SH-SY5Y (cell line): ENCODE measurements around the gene ITGA4.

Experiments
- GATA2 ChIP-seq: IDR thresholded peaks from 2 replicates; pipeline ENCODE4 v1.6.1; 2011; ENCODE audit warnings: mild to moderate bottlenecking, low read depth, low read length
- GATA3 ChIP-seq: IDR thresholded peaks from 2 replicates; pipeline ENCODE4 v1.6.1; 2011; ENCODE audit warnings: low read depth, mild to moderate bottlenecking, low read length, moderate library complexity

Gene ITGA4

DNA sequence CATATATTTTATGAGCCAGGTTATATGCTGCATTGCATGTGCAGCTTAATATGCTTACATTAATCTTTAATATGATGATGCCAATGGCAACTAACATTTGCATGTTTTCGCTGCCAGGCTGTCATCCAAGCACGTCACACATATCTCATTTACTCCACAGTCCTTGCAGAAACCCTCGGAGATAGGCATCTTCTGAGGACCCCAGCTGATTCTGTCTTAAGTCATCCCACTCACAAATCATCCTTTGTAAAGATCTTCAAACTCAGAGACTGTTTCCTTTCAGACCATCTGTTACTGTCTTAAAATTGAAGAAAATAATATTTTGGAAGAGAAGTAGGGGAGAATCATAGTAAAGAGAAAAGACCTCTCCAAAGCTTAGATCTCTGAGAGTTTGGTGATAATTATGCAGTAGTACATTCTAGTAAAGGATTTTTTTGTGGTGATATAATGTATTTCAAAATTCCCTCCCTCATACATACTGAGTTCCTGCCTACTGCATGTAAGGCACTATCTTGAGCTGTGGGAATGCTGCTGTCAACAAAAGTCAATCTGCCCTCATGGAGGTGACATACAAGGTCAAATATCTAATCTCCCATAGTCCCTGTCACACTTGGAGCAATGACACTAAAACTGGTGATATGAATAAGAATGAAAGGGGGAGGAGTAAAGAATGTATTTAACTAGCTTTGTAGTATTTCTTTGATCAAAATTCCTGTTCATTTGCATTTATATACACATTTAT, 11.0 kb downstream of the ITGA4 start:
- TF ChIP-seq GATA2 (no peak), GATA3 (no peak)

DNA sequence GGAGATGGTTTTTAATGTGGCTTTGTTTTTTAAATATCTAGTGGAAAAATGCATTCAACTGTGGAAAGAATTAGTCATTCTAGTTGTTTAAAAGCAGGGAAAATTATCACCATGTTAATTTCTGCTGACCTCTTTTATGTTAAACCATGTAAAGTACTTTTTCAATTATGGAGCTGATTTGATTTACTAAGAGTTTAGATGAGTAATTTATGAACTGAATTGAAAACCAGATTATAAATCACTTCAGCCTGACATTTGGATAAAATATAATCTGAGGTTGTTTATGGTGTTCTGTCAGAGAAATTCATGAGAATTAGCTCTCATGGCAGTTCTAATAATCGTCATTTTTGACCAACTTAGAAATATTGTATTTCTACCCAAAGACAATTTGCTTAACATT, 11.6 kb downstream of the ITGA4 start:
- TF ChIP-seq GATA2 (no peak), GATA3 (no peak)

DNA sequence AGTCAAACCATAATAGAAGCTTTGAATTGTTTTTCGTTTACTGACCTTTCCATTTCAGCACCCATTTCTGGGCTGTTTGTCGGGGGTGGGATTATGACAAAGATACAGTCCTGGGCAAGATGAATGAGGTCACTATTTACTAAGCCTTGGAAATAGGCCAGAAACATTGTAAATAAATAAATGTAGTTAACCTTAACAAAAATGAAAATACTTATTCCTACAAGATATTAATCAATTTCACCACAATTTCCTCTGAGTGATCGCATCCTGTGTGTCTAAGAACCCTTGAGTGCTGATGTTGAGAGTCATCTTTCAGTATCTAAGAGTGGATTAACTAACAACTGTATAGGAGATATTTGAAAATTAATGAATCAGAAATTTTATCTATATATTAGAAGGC, 14.0 kb downstream of the ITGA4 start:
- TF ChIP-seq GATA3 (no peak), GATA2 (no peak)

DNA sequence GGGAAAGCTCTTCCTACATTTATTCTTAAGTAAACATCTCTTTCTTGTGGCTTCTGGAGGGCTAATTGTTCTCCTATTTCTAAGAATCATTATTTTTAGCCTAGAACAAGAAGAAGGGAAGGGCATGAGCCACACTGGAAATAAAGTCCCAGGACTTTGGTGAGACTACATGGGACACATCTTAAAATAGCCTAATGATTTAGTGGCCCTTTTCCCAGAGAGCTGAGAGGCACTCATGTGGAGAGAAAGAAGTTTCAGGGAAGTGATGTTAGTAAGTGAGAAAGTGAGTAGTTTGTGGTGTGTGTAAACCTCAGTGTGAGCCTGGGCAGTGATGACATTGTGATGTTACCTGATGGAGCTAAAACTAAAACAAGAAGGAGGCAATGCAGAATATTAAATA, 14.6 kb downstream of the ITGA4 start:
- TF ChIP-seq GATA2: no peak
- TF ChIP-seq GATA3: no peak

DNA sequence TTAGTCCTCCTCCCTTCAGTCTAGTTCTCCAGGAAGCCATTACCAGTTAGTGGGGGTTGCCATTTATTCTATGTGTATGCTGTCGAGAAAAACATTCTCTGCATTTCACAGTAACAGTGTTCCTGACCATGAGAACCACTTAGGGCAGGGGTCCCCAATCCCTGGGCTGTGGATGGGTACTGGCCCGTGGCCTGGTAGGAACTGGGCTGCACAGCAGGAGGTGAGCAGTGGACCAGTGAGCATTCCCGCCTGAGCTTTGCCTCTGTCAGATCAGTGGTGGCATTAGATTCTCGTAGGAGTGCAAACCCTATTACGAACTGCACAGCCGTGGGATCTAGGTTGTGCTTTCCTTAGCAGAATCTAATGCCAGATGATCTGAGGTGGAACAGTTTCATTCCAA, 15.8 kb downstream of the ITGA4 start:
- TF ChIP-seq GATA3 (no peak), GATA2 (no peak)

DNA sequence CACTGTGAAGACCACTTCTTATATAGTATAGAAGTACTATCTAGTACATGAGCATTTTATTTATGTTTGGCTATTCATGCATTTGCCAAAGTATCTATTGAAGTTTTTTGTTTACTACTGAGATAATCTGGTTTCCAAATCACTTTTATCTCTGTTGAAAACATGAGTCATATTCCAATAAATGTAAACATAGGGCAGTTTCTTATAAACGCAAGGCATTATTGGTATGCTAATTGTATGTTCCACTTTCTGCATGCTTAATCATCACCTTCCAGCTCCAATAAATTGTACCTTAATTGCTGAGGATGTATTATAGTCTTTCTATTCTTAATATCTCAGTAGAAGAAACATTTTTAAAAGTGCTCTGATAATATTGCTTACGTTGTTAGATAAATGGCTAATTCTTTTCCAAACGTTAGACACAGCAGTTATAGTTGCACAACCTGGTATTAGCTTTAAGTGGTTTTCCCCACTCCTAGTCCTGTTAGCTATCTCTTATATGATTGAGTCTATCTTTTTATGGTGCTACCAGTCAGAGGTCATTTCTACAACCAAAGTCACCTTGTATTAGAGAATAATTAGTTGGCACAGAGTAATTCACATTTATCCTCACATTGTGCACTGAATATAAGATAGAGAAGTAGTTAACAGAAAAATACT, 17.2 kb downstream of the ITGA4 start:
- TF ChIP-seq GATA2 (no peak), GATA3 (no peak)

DNA sequence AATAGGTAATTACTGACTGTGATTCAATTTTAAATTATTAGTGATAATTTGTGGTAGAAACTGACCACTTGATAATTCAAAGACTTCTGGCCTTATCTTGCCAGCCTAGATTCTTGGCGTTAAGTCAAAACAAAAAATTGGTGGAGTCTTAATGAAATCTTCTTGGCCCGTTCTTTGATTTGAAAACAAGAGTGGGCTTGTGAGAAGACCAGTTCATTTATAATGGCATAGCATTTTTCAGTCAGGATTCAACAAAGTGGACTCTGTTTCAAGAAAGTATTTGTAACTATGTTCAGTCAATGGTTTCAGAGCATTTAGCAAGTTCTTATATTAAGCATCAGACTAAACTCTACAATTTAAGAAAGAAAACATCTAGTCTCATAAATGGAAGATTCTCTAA, 26.0 kb downstream of the ITGA4 start:
- TF ChIP-seq GATA2: no peak
- TF ChIP-seq GATA3: no peak

DNA sequence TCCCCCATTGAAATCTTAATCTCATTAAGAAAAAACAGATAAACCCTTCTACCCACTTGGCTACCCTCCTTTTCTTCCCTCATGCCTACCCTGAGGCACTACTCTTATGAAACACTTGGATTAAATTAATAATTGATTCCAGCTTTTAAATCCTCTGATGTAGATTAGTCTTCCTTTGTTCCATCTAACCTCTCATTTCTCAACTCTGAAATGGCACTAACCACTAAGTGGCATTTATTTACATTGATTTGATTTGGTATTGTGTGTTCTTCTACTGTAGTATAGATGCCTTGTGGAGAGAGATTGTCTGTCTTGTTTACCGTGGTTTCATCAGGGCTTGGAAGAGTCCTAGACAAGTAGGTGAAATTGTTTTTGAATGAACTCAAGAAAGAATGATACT, 26.7 kb downstream of the ITGA4 start:
- TF ChIP-seq GATA3: no peak
- no peak for TF ChIP-seq GATA2

DNA sequence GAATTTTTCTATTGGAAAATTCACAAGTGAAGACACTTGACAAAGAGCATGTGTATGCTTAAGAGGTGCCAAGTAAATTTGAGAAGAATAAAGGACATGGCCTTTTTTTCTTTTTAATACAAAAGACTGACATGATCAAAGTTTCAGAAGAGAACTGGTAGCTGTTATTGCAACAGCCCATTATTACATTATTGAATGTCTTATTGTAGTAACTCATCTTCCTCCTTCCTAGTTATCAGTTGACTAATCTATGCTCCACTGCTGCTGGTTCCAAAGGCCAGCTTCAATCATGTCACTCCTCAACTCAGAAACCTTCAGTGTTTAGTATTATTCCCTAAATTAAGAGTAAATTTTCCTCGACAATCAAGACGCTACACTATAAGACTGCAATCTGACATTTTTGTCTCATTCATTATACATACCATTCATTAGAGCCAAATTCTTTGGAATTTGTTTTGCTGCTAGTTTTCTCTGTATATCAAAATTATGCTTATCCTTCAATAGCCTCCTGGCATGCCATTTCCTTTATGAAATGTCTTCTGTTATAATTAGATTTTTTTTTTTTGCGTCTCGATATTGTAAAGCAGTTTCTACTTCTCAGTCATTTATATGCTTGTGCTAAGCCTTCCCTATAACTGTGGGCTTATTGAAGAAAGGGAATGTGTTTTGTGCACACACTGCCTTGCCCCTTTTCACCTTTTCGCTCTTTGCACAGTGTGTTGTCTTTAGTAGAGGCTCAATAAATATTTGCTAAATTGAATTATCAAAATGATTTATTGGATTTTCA, 27.9 kb downstream of the ITGA4 start:
- TF ChIP-seq GATA3 (no peak), GATA2 (no peak)

DNA sequence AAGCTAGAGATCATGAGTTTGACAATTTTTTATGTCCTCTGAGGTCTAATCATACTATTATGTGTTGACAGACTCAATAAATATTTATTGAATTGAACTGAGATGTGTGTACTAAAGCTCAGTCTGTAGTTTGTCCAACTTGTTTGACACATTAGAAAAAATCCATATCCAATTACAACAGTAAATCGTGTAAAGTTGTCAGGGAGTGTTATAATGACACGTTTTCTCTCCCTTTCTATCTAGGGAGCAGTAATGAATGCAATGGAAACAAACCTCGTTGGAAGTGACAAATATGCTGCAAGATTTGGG, 28.4 kb downstream of the ITGA4 start:
- TF ChIP-seq GATA3 (no peak), GATA2 (no peak)

DNA sequence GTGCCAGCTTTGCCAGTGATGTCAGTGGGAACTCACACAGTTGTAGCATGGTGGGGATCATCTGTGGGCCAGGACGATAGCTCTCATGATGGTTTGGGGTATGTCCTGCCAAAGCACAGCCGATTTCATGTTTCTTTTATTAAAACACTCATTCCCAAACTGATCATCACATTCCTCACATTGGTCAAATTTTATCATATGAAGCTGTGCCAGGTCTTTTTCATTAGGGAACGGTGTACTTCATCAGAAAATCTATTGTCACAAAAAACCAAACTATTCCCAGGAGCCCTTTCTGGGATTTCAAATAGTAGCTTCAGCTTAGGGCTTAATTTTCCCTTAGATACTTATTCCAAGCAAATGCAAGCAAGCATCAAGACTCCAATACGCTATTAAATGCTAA, 42.0 kb downstream of the ITGA4 start:
- no peak for TF ChIP-seq GATA3
- TF ChIP-seq GATA2: no peak

DNA sequence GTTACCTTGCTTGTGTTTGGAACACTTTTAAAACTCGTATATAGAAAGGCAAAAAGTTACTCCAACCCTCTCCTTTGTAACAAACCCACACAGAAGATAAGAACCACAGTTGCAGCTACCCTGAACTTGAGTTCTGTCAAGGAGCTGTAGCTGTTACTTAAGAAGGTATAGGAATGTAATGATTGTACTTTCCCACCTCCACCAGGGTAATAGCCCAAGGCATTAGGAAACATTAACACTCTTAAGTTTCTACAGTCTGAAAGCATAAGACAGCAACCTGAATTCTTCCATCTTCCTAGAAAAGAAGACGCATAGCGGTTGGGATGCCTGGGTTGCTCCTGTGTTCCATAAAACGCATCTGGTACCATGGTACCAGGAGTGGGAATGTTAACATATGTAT, 43.0 kb downstream of the ITGA4 start:
- no peak for TF ChIP-seq GATA3

DNA sequence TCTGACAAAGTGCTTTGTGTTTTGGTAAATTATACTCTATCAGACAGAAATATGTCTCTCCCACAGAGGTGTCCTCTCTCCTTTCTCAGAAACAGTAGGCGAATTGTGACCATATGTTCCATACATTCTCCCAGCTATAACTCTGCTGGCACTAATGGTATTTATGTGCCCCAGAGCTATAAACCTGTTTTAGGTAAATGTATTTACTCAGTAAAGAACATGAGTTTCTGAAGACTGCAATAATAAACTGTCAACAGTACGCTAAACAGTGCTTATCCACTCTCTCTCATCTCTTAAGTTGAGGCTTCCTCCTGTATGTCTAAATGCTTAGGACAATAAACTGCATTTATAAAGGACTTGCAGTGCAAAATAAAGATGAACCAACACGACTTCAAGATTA, 58.5 kb downstream of the ITGA4 start:
- TF ChIP-seq GATA2 (no peak), GATA3 (no peak)

DNA sequence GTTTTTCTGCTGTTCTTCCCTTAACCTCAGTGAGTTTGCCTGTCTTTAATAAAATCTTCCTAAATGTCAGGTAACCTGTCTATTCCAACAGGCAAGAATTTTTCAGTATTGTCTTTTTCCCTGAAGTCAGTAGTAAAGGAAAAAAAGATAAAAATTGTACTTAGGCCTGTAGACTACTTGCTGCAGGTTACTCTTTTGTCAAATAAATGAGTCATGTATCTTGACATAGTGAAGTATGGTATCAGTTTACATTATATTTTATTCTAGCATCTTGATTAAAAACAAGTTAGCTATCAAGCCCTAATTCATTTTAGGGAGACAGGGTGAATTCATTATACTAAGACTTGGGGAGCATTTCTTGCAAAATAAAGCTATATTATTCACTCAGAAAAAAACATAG, 59.8 kb downstream of the ITGA4 start:
- TF ChIP-seq GATA3: no peak
- no peak for TF ChIP-seq GATA2
